GM13976 (cell line): ENCODE results near the gene LPO.

Source experiments
- DNase-seq: peaks from one replicate; pipeline ENCODE4 v3.0.0; 2012; ENCODE audit warnings: low spot score
- in situ Hi-C: fragments of 300-500 bp; cut with MboI; formaldehyde crosslinking; loops from one replicate; pipeline ENCODE4 v1.12.0; 2022; ENCODE audit warnings: low sequenced_read_pairs, mixed read lengths, inconsistent platforms; ENCODE audit not compliant: unreplicated experiment
- TF ChIP-seq, protein P1 (sequence below): IDR thresholded peaks from 2 replicates; pipeline ENCODE4 v1.5.1; 2012; ENCODE audit warnings: borderline replicate concordance, mild to moderate bottlenecking; ENCODE audit not compliant: insufficient read depth; ENCODE audit errors: extremely low read depth, missing control alignments, control extremely low read depth

Gene LPO

DNA sequence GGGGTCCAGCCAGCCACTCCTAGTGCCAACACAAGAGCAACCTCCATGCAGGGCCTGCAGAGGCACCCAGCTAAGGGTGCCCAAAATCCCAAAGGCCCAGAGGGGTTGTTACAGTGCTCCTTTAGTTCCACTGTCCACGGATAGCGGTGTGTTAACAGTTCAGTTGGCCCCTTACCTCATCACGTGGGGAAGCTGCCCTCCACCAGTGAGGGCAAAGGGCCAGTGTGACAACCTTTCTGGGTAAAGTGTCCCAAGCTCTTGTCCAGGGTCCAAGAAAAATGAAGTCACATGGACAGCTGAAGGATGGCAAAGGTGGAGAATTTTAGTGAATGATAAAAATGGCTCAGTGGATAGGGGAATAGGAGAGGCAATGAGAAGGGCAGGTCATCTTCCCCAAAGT is 10.7 kb upstream of the LPO start:
- DNase-seq, result no peak
- TF ChIP-seq, protein P1, sequence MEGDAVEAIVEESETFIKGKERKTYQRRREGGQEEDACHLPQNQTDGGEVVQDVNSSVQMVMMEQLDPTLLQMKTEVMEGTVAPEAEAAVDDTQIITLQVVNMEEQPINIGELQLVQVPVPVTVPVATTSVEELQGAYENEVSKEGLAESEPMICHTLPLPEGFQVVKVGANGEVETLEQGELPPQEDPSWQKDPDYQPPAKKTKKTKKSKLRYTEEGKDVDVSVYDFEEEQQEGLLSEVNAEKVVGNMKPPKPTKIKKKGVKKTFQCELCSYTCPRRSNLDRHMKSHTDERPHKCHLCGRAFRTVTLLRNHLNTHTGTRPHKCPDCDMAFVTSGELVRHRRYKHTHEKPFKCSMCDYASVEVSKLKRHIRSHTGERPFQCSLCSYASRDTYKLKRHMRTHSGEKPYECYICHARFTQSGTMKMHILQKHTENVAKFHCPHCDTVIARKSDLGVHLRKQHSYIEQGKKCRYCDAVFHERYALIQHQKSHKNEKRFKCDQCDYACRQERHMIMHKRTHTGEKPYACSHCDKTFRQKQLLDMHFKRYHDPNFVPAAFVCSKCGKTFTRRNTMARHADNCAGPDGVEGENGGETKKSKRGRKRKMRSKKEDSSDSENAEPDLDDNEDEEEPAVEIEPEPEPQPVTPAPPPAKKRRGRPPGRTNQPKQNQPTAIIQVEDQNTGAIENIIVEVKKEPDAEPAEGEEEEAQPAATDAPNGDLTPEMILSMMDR, result no peak
- in situ Hi-C loops, result no loop called here

DNA sequence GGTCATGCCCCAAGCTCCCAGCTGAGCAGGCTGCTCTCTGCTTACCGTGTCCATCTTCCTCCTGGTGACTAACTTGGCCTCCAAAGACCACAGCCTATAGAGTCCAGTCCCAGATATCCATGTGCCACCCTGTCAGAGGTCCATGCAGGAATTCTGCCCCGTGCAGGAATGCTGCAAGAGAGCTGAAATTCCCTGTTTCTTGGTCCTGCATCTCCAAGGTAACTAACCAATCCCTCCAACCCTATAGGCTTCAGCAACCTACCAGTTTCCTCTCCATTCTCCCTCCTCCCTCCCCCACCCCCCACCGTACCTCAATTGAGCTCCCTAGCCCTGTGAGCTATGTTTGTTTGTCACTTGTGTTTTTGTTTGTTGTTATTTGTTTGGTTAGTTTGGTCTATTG is 9.7 kb upstream of the LPO start:
- in situ Hi-C loops, result no loop called here
- DNase-seq, result no peak
- TF ChIP-seq, protein P1, result no peak

GRCh38 chr17:58229384-58229783 is 9.0 kb upstream of the LPO start:
- in situ Hi-C loops, result no loop called here
- TF ChIP-seq, protein P1, result no peak
- no peak for DNase-seq

GRCh38 chr17:58229881-58230280 is 8.5 kb upstream of the LPO start:
- TF ChIP-seq, protein P1, result no peak
- in situ Hi-C loops, result no loop called here
- DNase-seq, result no peak

DNA sequence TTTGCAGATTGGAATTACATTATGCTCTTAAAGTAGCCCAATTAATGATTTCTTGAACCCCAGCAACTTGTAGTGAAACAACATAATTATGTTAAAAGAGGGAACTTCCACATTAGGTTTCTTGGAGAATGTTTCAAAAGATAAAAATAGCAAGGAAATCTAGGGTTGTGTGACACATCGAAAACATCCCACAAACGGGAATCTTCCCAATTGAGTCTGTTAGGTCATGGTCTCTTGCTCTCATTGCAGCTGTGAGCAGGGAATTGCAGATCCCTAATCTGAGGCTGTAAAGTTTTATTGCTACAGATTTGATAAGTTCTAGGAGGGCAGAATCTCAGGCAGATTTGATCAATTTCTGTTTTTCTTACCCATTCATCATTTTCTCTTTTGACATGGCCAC is 6.7 kb upstream of the LPO start:
- in situ Hi-C loops, result no loop called here
- no peak for DNase-seq
- TF ChIP-seq, protein P1, result no peak

DNA sequence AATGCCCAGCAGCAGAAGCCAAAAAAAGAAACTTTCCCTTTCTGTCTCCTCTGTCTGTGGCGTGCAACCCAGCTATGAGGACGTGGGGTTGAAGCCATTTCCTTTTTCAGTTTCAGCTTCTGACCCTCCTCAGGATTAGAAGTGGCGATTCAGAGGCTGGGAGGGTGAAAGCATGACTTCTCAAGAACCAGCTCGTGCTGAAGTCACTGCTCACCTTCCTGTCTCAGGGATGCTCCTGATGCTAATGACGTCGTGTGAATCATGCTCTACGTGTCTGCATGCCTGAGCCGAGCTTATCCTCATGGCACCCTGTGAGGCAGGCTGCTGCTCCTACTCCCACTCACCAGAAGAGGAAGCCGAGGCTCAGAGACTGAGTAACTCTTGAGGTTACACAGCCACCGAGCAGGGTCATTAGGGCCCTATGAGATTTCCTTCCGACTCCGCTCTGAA is 5.7 kb upstream of the LPO start:
- TF ChIP-seq, protein P1, result no peak
- DNase-seq, result peak; percentile 63
- in situ Hi-C loops, result no loop called here

DNA sequence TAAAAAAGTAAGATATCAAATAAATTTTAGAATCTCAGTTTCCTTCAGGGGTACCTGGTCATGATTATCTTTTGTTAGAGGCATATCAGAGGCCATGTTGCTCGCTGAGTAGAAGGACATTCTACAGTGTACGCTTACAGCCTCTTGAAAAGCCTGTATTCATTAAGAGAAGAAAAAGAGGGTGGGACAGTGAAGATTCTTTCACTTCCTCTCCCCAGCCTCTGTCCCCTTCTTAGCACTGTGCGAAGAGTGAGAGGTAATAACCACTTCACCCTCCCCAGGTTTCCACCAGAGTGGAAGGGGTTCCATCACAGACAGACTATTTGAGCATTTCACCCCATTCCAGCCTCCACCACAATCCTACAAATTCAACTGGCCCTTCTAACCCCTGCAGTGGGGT is 4.8 kb upstream of the LPO start:
- DNase-seq, result peak; percentile 59
- in situ Hi-C loops, result no loop called here

More for the DNA sequence above, 4.8 kb upstream of the LPO start:
- TF ChIP-seq, protein P1, result no peak
